ENCODE data around the gene MIS18A.

DNA sequence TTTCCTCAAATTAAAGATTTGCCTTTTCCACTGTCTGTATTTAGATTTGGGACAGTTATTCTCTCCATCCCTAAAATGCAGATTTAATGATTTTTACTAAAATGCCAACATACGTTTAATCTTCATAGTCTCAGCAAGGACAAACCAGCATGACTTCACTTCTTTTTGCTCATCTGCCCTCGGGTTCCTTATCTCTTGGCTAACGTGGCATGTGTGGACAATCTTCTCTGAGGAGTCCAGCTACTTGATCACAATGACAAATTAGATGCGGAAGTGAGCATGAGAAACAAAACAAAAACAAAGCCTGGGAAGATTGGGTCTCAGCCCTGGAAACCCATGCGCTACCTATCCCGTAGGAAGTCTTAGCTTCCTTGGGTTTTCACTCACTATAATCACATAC, 20.8 kb upstream of the MIS18A start:
- TF ChIP-seq, protein P1, sequence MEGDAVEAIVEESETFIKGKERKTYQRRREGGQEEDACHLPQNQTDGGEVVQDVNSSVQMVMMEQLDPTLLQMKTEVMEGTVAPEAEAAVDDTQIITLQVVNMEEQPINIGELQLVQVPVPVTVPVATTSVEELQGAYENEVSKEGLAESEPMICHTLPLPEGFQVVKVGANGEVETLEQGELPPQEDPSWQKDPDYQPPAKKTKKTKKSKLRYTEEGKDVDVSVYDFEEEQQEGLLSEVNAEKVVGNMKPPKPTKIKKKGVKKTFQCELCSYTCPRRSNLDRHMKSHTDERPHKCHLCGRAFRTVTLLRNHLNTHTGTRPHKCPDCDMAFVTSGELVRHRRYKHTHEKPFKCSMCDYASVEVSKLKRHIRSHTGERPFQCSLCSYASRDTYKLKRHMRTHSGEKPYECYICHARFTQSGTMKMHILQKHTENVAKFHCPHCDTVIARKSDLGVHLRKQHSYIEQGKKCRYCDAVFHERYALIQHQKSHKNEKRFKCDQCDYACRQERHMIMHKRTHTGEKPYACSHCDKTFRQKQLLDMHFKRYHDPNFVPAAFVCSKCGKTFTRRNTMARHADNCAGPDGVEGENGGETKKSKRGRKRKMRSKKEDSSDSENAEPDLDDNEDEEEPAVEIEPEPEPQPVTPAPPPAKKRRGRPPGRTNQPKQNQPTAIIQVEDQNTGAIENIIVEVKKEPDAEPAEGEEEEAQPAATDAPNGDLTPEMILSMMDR (IDR thresholded peaks at IDR 0.05), result no peak
- TF ChIP-seq POLR2AphosphoS5 (IDR thresholded peaks at IDR 0.05) (no peak), POLR2A (IDR thresholded peaks at IDR 0.05) (no peak)
